ENCODE measurements around the gene PSAP.

PSAP gene

DNA sequence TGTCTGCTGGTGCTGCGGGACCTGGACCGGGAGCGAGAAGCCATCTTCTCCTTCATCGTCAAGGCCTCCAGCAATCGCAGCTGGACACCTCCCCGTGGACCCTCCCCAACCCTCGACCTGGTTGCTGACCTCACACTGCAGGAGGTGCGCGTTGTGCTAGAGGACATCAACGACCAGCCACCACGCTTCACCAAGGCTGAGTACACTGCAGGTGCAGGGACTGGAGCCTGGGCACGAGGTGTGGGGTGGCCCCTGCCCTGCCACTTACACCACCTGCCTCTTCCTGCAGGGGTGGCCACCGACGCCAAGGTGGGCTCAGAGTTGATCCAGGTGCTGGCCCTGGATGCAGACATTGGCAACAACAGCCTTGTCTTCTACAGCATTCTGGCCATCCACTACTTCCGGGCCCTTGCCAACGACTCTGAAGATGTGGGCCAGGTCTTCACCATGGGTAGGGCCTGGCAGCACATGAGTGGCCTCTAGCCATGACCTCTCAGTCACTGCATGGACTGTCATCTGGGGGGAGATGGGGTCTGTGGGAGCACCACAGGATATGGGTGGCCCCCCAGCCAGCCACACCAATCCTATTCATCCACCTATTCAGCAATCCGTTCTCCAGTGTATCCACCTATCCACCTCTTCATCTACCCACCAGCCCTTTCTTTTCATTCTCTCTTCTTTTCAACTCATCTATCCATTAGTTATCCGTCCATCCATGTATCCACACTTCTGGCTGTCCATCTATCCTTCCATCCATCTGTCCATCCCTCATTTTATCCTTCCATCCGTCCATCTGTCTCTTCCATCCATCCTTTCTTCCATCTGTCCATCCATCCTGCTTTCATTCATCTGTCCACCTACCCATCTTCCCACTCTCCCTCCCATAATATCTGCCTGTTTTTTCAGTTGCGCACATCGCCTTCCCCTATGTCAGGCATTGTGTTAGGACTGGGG, 43.2 kb downstream of the PSAP start:
- DNase-seq (ENCODE audit: low read depth in 3 of 3): no peak

- no peak for DNase-seq (ENCODE audit: low read depth in 3 of 3)
Measured at GRCh38 chr10:71806704-71807556, 44.1 kb downstream of the PSAP start.

GRCh38 chr10:71805776-71806703, 45.0 kb downstream of the PSAP start:
- DNase-seq (ENCODE audit: low read depth in 3 of 3): no peak

- no peak for DNase-seq (ENCODE audit: low read depth in 3 of 3)
Measured at GRCh38 chr10:71804077-71804476, 47.0 kb downstream of the PSAP start.

GRCh38 chr10:71802715-71803488, 48.1 kb downstream of the PSAP start:
- no peak for DNase-seq (ENCODE audit: low read depth in 3 of 3)

GRCh38 chr10:71802235-71802634, 48.8 kb downstream of the PSAP start:
- no peak for DNase-seq (ENCODE audit: low read depth in 3 of 3)

GRCh38 chr10:71801361-71801760, 49.7 kb downstream of the PSAP start:
- DNase-seq (ENCODE audit: low read depth in 3 of 3): no peak

DNA sequence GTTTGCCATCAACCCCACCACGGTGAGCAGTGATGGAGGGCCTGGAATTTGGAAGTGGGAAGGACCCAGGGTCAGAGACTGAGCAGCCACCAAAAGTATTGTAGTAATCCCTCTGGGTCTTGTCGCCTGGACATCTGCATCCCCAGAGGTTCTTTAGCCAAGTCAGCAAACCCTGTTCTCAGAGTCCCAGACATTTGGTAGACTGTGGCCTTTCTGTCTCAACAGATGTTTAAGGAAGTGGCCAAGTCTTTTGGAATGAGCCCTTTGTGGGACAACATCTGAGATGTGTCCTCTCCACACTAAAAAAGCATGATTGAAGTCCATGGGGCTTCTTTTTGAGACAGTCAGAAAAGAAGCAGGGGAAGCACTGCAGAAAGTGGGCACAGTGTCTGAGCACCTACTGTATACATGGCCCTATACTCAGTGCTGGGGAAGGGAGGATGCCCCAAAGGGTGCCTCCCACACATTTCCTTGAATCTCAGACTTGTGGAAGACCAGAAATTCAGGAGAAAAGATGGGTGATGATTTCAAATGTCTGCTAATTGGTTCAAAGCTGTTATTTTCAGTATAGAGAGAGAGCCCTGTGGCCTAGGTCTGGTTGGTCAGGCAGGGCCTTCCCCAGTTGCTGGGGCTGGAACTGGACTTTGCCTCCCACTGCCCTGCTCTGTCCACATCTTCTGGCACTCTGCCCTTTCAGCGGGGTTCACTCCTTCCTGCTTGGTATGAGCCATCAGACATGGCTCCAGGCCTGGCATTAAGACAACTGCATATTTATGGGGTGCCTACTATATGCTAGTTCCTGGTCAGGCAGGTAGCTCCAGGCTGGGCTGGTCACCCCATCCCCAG, 51.2 kb downstream of the PSAP start:
- no peak for DNase-seq (ENCODE audit: low read depth in 3 of 3)

GRCh38 chr10:71799112-71799511, 51.9 kb downstream of the PSAP start:
- no peak for DNase-seq (ENCODE audit: low read depth in 3 of 3)

DNA sequence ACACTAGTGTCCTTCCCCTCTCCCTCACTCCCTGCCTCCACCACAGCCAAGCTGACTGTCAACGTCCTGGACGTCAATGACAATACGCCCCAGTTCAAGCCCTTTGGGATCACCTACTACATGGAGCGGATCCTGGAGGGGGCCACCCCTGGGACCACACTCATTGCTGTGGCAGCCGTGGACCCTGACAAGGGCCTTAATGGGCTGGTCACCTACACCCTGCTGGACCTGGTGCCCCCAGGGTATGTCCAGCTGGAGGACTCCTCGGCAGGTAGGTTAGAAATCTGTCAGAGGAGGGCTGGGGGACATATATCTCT, 52.8 kb downstream of the PSAP start:
- no peak for DNase-seq (ENCODE audit: low read depth in 3 of 3)

DNA sequence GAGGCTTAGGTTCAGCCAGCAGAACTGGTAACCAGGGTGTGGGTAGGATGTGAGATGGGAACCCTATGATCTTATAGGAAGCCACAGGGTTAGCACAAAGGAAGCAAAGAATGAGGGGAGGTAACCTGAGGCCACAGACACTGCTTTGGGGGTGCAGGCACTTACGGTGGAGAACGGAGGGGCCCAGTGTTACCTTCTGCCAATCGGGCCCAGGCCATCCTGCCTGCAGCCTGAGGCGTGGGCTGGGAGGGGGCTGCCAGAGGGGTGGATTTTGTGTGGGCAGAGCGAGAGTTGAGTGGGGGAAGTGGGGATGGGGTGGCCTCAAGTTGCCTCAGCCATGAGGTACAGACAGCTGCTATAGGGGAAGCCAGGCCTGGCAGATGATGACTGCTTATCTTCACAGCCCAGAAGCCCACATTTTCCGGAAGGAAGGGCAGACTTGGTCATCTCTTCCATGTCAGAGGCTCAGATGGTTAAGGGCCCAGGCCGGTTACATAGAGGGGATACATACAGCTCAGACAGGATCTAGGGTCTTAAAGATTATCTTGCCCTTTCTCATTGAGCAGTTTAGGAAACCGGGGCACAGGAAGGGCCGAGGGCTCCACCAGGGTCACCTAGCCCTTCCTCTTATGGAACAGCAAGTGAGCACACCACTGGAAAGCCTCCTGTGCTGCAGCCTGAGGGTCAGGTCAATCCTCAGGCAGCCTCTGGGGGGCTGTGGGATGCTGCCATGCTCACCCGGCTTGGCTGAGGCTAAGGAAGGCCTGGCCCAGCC, 53.3 kb downstream of the PSAP start:
- DNase-seq (ENCODE audit: low read depth in 3 of 3): no peak

GRCh38 chr10:71796749-71797405, 54.2 kb downstream of the PSAP start:
- DNase-seq (ENCODE audit: low read depth in 3 of 3): no peak

DNA sequence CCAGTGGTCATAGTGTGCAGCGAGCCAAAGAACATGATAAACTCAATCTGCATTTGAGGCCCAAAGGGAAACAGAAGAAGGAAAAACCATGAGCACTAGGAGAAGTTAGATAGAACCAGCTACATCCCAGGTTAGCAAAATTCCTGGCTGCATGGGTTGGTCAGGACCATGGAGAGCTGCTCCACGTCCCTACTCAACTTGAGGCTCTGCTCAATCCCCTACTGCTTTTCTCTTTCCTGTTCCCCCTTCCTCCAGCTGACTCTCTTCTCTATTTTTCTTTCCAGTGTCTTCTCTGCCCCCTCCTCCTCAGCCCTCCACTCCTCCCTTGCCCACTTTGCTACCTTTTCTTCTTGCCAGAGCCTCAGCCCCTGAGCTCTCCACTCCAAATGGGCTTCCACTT, 55.8 kb downstream of the PSAP start:
- DNase-seq (ENCODE audit: low read depth in 3 of 3): no peak

- no peak for DNase-seq (ENCODE audit: low read depth in 3 of 3)
Measured at GRCh38 chr10:71790749-71791440, 60.2 kb downstream of the PSAP start.

GRCh38 chr10:71789871-71790270, 61.2 kb downstream of the PSAP start:
- no peak for DNase-seq (ENCODE audit: low read depth in 3 of 3)

DNA sequence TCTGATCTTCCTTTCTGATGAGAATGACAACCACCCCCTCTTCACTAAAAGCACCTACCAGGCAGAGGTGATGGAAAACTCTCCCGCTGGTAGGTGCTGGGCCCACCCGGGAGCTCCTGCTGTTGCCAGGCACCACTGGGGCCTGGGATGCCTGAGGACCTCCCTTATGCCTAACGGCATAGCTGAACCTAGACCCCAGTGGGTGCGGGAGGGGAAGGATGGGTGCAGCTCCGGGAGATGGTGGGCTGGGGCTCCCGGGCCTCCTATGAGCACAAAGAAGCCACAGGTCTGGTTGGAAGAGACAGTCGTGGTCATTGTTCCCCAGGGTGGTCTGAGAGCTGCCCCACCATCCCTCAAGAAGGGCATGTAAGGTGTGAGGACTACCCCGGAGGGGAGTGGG, 62.1 kb downstream of the PSAP start:
- DNase-seq (ENCODE audit: low read depth in 3 of 3): no peak

DNA sequence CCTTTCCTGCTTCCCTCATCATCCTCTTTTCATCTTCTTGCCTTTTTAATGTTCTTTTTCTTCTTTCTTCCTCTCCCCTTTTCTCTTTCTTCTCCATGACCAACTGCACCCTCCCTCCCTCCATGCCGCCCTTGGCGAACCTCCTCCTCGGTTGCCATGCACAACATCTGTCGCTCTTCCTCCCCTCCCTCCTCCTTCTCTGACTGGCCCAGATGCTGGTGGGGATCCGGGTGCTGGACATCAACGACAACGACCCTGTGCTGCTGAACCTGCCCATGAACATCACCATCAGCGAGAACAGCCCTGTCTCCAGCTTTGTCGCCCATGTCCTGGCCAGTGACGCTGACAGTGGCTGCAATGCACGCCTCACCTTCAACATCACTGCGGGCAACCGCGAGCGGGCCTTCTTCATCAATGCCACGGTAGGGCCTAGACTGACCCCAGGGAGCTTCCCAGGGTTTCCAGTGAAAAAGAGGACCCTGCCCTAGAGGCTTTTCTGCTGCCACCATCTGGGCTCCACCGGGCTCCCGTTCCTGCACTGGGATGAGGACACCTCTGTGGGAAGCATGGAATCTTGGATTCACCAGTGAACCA, 66.3 kb downstream of the PSAP start:
- no peak for DNase-seq (ENCODE audit: low read depth in 3 of 3)

Measured in stimulated activated CD4-positive, alpha-beta T cell treated with anti-CD3 and anti-CD28 coated beads, TNF-alpha, amount 100 ng/mL, for 48 hours (primary cell).